H9 (cell line): ENCODE data around the gene TRABD2B. TPM values are rescaled to one million over a fixed set of nuclear protein-coding genes. Genes with fewer than 3 reads are reported as not detected.

Experiments
- DNase-seq: peaks from one replicate; pipeline ENCODE4 v3.0.0-alpha.2; 2017
- H2AFZ ChIP-seq: one replicate; pipeline ENCODE4 v1.6.1; 2013; ENCODE audit warnings: mild to moderate bottlenecking, low read length, control low read depth, moderate library complexity
- H2AK5ac ChIP-seq: 2 replicates; pipeline ENCODE4 v1.6.1; 2013; ENCODE audit warnings: low read length, control low read depth, mixed read lengths; ENCODE audit not compliant: insufficient read length
- H2BK120ac ChIP-seq: one replicate; pipeline ENCODE4 v1.6.1; 2013; ENCODE audit warnings: low read depth, mild to moderate bottlenecking, low read length, control low read depth, inconsistent platforms; ENCODE audit not compliant: poor library complexity, severe bottlenecking
- H2BK12ac ChIP-seq: 2 replicates; pipeline ENCODE4 v1.6.1; 2013; ENCODE audit warnings: low read length, control low read depth, mixed read lengths, low read depth; ENCODE audit not compliant: insufficient read length
- H2BK15ac ChIP-seq: 2 replicates; pipeline ENCODE4 v1.6.1; 2013; ENCODE audit warnings: low read depth, low read length, control low read depth
- H2BK20ac ChIP-seq: one replicate; pipeline ENCODE4 v1.6.1; 2013; ENCODE audit warnings: low read depth, mild to moderate bottlenecking, low read length, control low read depth, inconsistent platforms; ENCODE audit not compliant: poor library complexity, severe bottlenecking
- H2BK5ac ChIP-seq: 2 replicates; pipeline ENCODE4 v1.6.1; 2013; ENCODE audit warnings: low read length, control low read depth, mixed read lengths; ENCODE audit not compliant: insufficient read length
- H3K14ac ChIP-seq: 2 replicates; pipeline ENCODE4 v1.6.1; 2013; ENCODE audit warnings: low read length, control low read depth; ENCODE audit not compliant: insufficient read depth
- H3K18ac ChIP-seq: 2 replicates; pipeline ENCODE4 v1.6.1; 2013; ENCODE audit warnings: low read depth, mild to moderate bottlenecking, mixed read lengths, low read length, control low read depth; ENCODE audit not compliant: insufficient read length
- H3K23ac ChIP-seq: 2 replicates; pipeline ENCODE4 v1.6.1; 2013; ENCODE audit warnings: low read length, control low read depth, mixed read lengths, low read depth; ENCODE audit not compliant: insufficient read length
- H3K23me2 ChIP-seq: 2 replicates; pipeline ENCODE4 v1.6.1; 2013; ENCODE audit warnings: low read depth, mild to moderate bottlenecking, mixed read lengths, low read length, control low read depth; ENCODE audit not compliant: insufficient read length, poor library complexity, severe bottlenecking
- H3K27ac ChIP-seq: 2 replicates; pipeline ENCODE4 v1.5.1; 2013; ENCODE audit warnings: low read length, control low read depth, mixed read lengths, low read depth; ENCODE audit not compliant: insufficient read length
- H3K27me3 ChIP-seq: 2 replicates; pipeline ENCODE4 v1.6.1; 2013; ENCODE audit warnings: low read length, control low read depth, inconsistent platforms; ENCODE audit not compliant: insufficient read depth
- H3K4ac ChIP-seq: 2 replicates; pipeline ENCODE4 v1.6.1; 2013; ENCODE audit warnings: low read depth, mild to moderate bottlenecking, control low read depth, inconsistent platforms, low read length, moderate library complexity
- H3K4me1 ChIP-seq: 2 replicates; pipeline ENCODE4 v1.6.1; 2013; ENCODE audit warnings: low read length, control low read depth, inconsistent platforms; ENCODE audit not compliant: insufficient read depth
- H3K4me2 ChIP-seq: 2 replicates; pipeline ENCODE4 v1.6.1; 2013; ENCODE audit warnings: low read length, control low read depth, mixed read lengths; ENCODE audit not compliant: insufficient read length, insufficient read depth
- H3K56ac ChIP-seq: 2 replicates; pipeline ENCODE4 v1.6.1; 2013; ENCODE audit warnings: low read depth, mild to moderate bottlenecking, mixed read lengths, low read length, control low read depth; ENCODE audit not compliant: insufficient read length
- H3K79me1 ChIP-seq: 2 replicates; pipeline ENCODE4 v1.6.1; 2013; ENCODE audit warnings: low read depth, mild to moderate bottlenecking, moderate library complexity, low read length, control low read depth, inconsistent platforms; ENCODE audit not compliant: insufficient read depth, poor library complexity, severe bottlenecking
- H3K79me2 ChIP-seq: 2 replicates; pipeline ENCODE4 v1.6.1; 2013; ENCODE audit warnings: low read length, control low read depth, inconsistent platforms; ENCODE audit not compliant: insufficient read depth
- H3K9ac ChIP-seq: 2 replicates; pipeline ENCODE4 v1.6.1; 2013; ENCODE audit warnings: low read length, control low read depth, mixed read lengths; ENCODE audit not compliant: insufficient read length; ENCODE audit errors: extremely low read depth
- H3K9me3 ChIP-seq: one replicate; pipeline ENCODE4 v1.6.1; 2013; ENCODE audit warnings: low read depth, low read length, inconsistent platforms; ENCODE audit not compliant: control insufficient read depth
- H3T11ph ChIP-seq: one replicate; pipeline ENCODE4 v1.6.1; 2013; ENCODE audit warnings: mild to moderate bottlenecking, low read length, control low read depth, inconsistent platforms
- H4K20me1 ChIP-seq: one replicate; pipeline ENCODE4 v1.6.1; 2013; ENCODE audit not compliant: control insufficient read depth, insufficient read length, insufficient read depth
- H4K5ac ChIP-seq: 2 replicates; pipeline ENCODE4 v1.6.1; 2013; ENCODE audit warnings: low read depth, mild to moderate bottlenecking, mixed read lengths, low read length, control low read depth; ENCODE audit not compliant: insufficient read length
- H4K8ac ChIP-seq: replicated peaks from 2 replicates; pipeline ENCODE4 v1.6.1; 2013; ENCODE audit warnings: low read length, control low read depth, mixed read lengths, low read depth; ENCODE audit not compliant: insufficient read length
- H4K91ac ChIP-seq: 2 replicates; pipeline ENCODE4 v1.6.1; 2013; ENCODE audit warnings: low read depth, mild to moderate bottlenecking, moderate library complexity, mixed read lengths, low read length, control low read depth; ENCODE audit not compliant: insufficient read length
- H3K27ac Mint-ChIP-seq, 3 experiments: 2 replicates in 2 of 3; 3 replicates in 1 of 3; pipeline ENCODE4 v1.8.0; 2020 to 2021; ENCODE audit warnings: mixed read lengths in 3 of 3, mild to moderate bottlenecking in 1 of 3, moderate library complexity in 1 of 3
- H3K27me3 Mint-ChIP-seq: 2 replicates; pipeline ENCODE4 v1.8.0; 2021; ENCODE audit warnings: low read depth, mild to moderate bottlenecking, moderate library complexity, mixed read lengths
- H3K36me3 Mint-ChIP-seq, 3 experiments: 2 replicates in 2 of 3; 3 replicates in 1 of 3; pipeline ENCODE4 v1.8.0; 2020 to 2021; ENCODE audit warnings: low read depth in 3 of 3, mixed read lengths in 3 of 3; ENCODE audit not compliant: insufficient read depth in 1 of 3
- H3K4me1 Mint-ChIP-seq, 2 experiments: 2 replicates each; pipeline ENCODE4 v1.8.0; 2020; ENCODE audit warnings: mixed read lengths in 2 of 2
- H3K4me3 Mint-ChIP-seq, 2 experiments: 2 replicates in 1 of 2; 3 replicates in 1 of 2; pipeline ENCODE4 v1.8.0; 2020 to 2021; ENCODE audit warnings: mild to moderate bottlenecking in 2 of 2, mixed read lengths in 2 of 2, moderate library complexity in 1 of 2
- H3K9me3 Mint-ChIP-seq, 2 experiments: 2 replicates in 1 of 2; 3 replicates in 1 of 2; pipeline ENCODE4 v1.8.0; 2020; ENCODE audit warnings: mild to moderate bottlenecking in 2 of 2, mixed read lengths in 2 of 2, moderate library complexity in 1 of 2
- WGBS: extraction: QIAGEN DNeasy Blood & Tissue Kit; methylation state at CpG from one replicate; pipeline ENCODE4 v1.1.7; 2013; ENCODE audit warnings: missing lambda C conversion rate, low lambda C conversion rate, mixed read lengths; ENCODE audit not compliant: insufficient read length; ENCODE audit errors: extremely low coverage; 5-methylcytosine and 5-hydroxymethylcytosine counted together
- total RNA-seq: library from RNA; stranded (reverse); gene quantifications from 2 replicates; pipeline ENCODE4 v1.2.1, GENCODE V29; 2021
- TF ChIP-seq, protein P1 (sequence below): fragments of 200-600 bp; sonication (generic); conservative IDR thresholded peaks from 3 replicates; pipeline ENCODE4 v1.8.0; 2021; ENCODE audit warnings: antibody characterized with exemption, mild to moderate bottlenecking

The TRABD2B gene
- total RNA-seq, 1 experiment from 2014 or later = 2.3 TPM

DNA sequence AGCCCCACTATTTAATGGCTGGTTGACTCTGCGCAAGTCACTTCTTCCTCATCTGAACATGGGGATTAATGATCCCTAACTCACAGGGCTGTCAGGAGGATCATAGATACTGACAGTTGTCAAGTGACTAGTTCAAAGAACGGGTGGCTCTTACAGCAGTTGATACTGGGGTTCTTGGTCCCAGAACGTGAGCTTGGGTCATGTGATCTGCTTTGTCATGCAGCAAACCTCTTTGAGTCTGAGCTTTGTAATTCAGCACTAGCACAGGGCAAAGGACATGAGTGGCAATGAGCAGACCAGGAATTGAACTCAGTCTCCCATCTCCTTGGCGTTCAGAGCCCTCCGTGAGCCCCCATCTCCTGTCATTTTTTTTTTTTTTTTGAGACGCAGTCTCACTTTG lies 64.4 kb downstream of the TRABD2B start:
- Mint-ChIP-seq H3K27me3 (peaks cover 3% of the 10 kb centered on the region; the same call in 1 of the 2 replicates), H3K4me1 (peaks cover 13 to 17% of the 10 kb centered on the region in 2 experiments), H3K36me3 (no peaks in the 10 kb centered on the region), H3K9me3 (no peaks in the 10 kb centered on the region), H3K27ac (no peak overlapping the region), H3K4me3 (no peak overlapping the region)
- Histone ChIP-seq H3K9ac (no peak overlapping the region), H3K27me3 (no peaks in the 10 kb centered on the region), H4K8ac (no peak overlapping the region), H3K27ac (no peak overlapping the region), H3K23ac (no peak overlapping the region), H3K4ac (no peak overlapping the region), H3K79me1 (no peaks in the 10 kb centered on the region), H3K18ac (no peak overlapping the region), H3K4me1 (peaks cover 3% of the 10 kb centered on the region; the same call in 1 of the 2 replicates), H2BK12ac (no peak overlapping the region), H3K9me3 (no peaks in the 10 kb centered on the region), H3K56ac (no peak overlapping the region), H2BK15ac (no peak overlapping the region), H3K14ac (no peak overlapping the region), H2BK120ac (no peak overlapping the region), H2BK20ac (no peak overlapping the region), H2BK5ac (no peak overlapping the region), H2AK5ac (no peak overlapping the region), H4K20me1 (no peaks in the 10 kb centered on the region), H4K91ac (no peak overlapping the region), H3T11ph (no peak overlapping the region), H4K5ac (no peak overlapping the region), H3K4me2 (no peak overlapping the region), H3K79me2 (peaks cover 3% of the 10 kb centered on the region; the same call in 1 of the 2 replicates), H2AFZ (no peak overlapping the region), H3K23me2 (no peaks in the 10 kb centered on the region)
- DNase-seq = no peak
- no CpG with 5 or more reads among the region's 6 CpGs for WGBS
- TF ChIP-seq, protein P1, sequence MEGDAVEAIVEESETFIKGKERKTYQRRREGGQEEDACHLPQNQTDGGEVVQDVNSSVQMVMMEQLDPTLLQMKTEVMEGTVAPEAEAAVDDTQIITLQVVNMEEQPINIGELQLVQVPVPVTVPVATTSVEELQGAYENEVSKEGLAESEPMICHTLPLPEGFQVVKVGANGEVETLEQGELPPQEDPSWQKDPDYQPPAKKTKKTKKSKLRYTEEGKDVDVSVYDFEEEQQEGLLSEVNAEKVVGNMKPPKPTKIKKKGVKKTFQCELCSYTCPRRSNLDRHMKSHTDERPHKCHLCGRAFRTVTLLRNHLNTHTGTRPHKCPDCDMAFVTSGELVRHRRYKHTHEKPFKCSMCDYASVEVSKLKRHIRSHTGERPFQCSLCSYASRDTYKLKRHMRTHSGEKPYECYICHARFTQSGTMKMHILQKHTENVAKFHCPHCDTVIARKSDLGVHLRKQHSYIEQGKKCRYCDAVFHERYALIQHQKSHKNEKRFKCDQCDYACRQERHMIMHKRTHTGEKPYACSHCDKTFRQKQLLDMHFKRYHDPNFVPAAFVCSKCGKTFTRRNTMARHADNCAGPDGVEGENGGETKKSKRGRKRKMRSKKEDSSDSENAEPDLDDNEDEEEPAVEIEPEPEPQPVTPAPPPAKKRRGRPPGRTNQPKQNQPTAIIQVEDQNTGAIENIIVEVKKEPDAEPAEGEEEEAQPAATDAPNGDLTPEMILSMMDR = no peak
